CD8-positive, alpha-beta memory T cell (primary cell): ENCODE measurements around the gene ADSL. TPM values are rescaled to one million over a fixed set of nuclear protein-coding genes. Genes with fewer than 3 reads are reported as not detected.
A peak's percentile ranks its signal among the peaks of the same experiment; 100 is the strongest.

ENCODE experiments used
- CTCF ChIA-PET: fragments of 350-600 bp; sonication (Branson Sonifier 250); formaldehyde crosslinking; loops from one replicate; lab custom pipeline; 2021; ENCODE audit warnings: antibody characterized with exemption; lab: Charles Lee
- POLR2A ChIA-PET: fragments of 350-600 bp; sonication (Branson Sonifier 250); formaldehyde crosslinking; loops from one replicate; lab custom pipeline; 2021; ENCODE audit warnings: antibody characterized with exemption; lab: Charles Lee
- DNase-seq, 5 donors: peaks; one replicate each; pipeline versions ENCODE4 v3.0.0 to v3.0.0-alpha.2; 2020 to 2022; ENCODE audit warnings: mixed read lengths in 1 of 5
- H3K27ac ChIP-seq: one replicate; pipeline ENCODE4 v1.7.0; 2013; ENCODE audit warnings: low read depth, mild to moderate bottlenecking, low read length, moderate library complexity
- H3K27me3 ChIP-seq: 2 replicates; pipeline ENCODE4 v1.7.0; 2013; ENCODE audit warnings: low read length, mild to moderate bottlenecking; ENCODE audit not compliant: insufficient read depth, poor library complexity, severe bottlenecking
- H3K36me3 ChIP-seq: 2 replicates; pipeline ENCODE4 v1.7.0; 2013; ENCODE audit warnings: mild to moderate bottlenecking, low read length, moderate library complexity; ENCODE audit not compliant: insufficient read depth
- H3K4me1 ChIP-seq: 2 replicates; pipeline ENCODE4 v1.7.0; 2013; ENCODE audit warnings: mild to moderate bottlenecking, low read length, moderate library complexity; ENCODE audit not compliant: insufficient read depth
- H3K4me3 ChIP-seq: 2 replicates; pipeline ENCODE4 v1.7.0; 2013; ENCODE audit warnings: mild to moderate bottlenecking, low read length
- H3K9me3 ChIP-seq: 2 replicates; pipeline ENCODE4 v1.7.0; 2013; ENCODE audit warnings: mild to moderate bottlenecking, low read length
- H3K27ac Mint-ChIP-seq, 8 donors: one replicate each; pipeline ENCODE4 v1.8.0; 2020 to 2021; ENCODE audit warnings: mixed read lengths in 8 of 8, mild to moderate bottlenecking in 6 of 8, inconsistent platforms in 3 of 8, moderate library complexity in 3 of 8
- H3K27me3 Mint-ChIP-seq, 2 donors: one replicate each; pipeline ENCODE4 v1.8.0; 2020 to 2021; ENCODE audit warnings: mixed read lengths in 2 of 2, mild to moderate bottlenecking in 1 of 2, moderate library complexity in 1 of 2
- H3K36me3 Mint-ChIP-seq, 3 donors: one replicate each; pipeline ENCODE4 v1.8.0; 2020 to 2021; ENCODE audit warnings: mixed read lengths in 3 of 3, inconsistent platforms in 1 of 3, mild to moderate bottlenecking in 1 of 3
- H3K4me1 Mint-ChIP-seq, 3 donors: one replicate each; pipeline ENCODE4 v1.8.0; 2020 to 2021; ENCODE audit warnings: mixed read lengths in 3 of 3, inconsistent platforms in 1 of 3, mild to moderate bottlenecking in 1 of 3
- H3K4me3 Mint-ChIP-seq, 7 donors: one replicate each; pipeline ENCODE4 v1.8.0; 2020 to 2021; ENCODE audit warnings: mixed read lengths in 7 of 7, mild to moderate bottlenecking in 6 of 7, moderate library complexity in 4 of 7, inconsistent platforms in 2 of 7
- H3K9me3 Mint-ChIP-seq, 5 donors: one replicate each; pipeline ENCODE4 v1.8.0; 2020 to 2022; ENCODE audit warnings: mixed read lengths in 5 of 5, mild to moderate bottlenecking in 3 of 5, moderate library complexity in 2 of 5, inconsistent platforms in 1 of 5
- polyA plus RNA-seq: library from polyadenylated mRNA; unstranded; fragments of 300-500 nt; fragmentation: Illumina TruSeq; gene quantifications from one replicate; pipeline ENCODE4 v1.2.3, GENCODE V29; 2021
- total RNA-seq, 2 experiments: library from RNA; stranded (reverse); gene quantifications; one replicate each; pipeline ENCODE4 v1.2.3, GENCODE V29; 2021

Gene ADSL
- total and polyA plus RNA-seq, 3 experiments from 2014 or later: 90.0 to 154 (median 151) TPM

GRCh38 chr22:40436505-40437431 lies 90.5 kb downstream of the ADSL start:
- Mint-ChIP-seq H3K9me3 (no peaks in the 10 kb centered on the region), H3K27ac (peak overlapping the region; percentile 37 to 92 (median 79)), H3K36me3 (peaks cover 2 to 55% (median 3%) of the 10 kb centered on the region in 3 donors), H3K4me1 (peaks cover 39 to 64% (median 45%) of the 10 kb centered on the region in 3 donors), H3K4me3 (peak overlapping the region in 4 of 7 donors; percentile 20 to 83 (median 36)), H3K27me3 (no peaks in the 10 kb centered on the region)
- peak overlapping the region; percentile 18 for H3K27ac ChIP-seq
- no peak overlapping the region for H3K4me3 ChIP-seq
- H3K9me3 ChIP-seq: no peaks in the 10 kb centered on the region
- ChIA-PET CTCF (interaction anchor here (0.5 to 3.0 kb wide), 40 partner anchors 9 to 1044 kb away, joined by 3 to 47 read pairs (median 5); partner anchors contain the start of gene MRTFA), POLR2A (interaction anchor here (1.2 to 1.4 kb wide), 2 partner anchors 50 to 200 kb away, joined by 3 to 6 read pairs; partner anchors contain the start of gene MRTFA)
- peaks cover 35% of the 10 kb centered on the region for H3K4me1 ChIP-seq
- peaks cover 13% of the 10 kb centered on the region for H3K36me3 ChIP-seq
- H3K27me3 ChIP-seq: no peaks in the 10 kb centered on the region
- peak in 2 of 5 donors; percentile 50 to 66 for DNase-seq

Other genes starting within 250 kb of the ADSL start
- gene TNRC6B, start 168.6 kb upstream of the ADSL start, total RNA-seq: 10 to 100 TPM; 32.8 to 37.8 TPM
- gene TNRC6B, start 168.6 kb upstream of the ADSL start, polyA plus RNA-seq: 109 TPM
- gene SGSM3, start 24.1 kb downstream of the ADSL start, total RNA-seq: 10 to 100 TPM; 40.0 to 42.2 TPM
- gene SGSM3, start 24.1 kb downstream of the ADSL start, polyA plus RNA-seq: 50.4 TPM